K562 (cell line): ENCODE data around the gene FIBP. TPM values are rescaled to one million over a fixed set of nuclear protein-coding genes. Genes with fewer than 3 reads are reported as not detected.
A peak's percentile ranks its signal among the peaks of the same experiment; 100 is the strongest.

Experiments used
- AFF4 ChIP-seq: sonication (generic); formaldehyde crosslinking; IDR thresholded peaks from 2 replicates; pipeline ENCODE4 v1.8.0; 2023; ENCODE audit warnings: mild to moderate bottlenecking, missing genetic modification reagents
- ATF6 ChIP-seq: sonication (generic); formaldehyde crosslinking; IDR thresholded peaks from 2 replicates; pipeline ENCODE4 v1.4.0; 2020; ENCODE audit warnings: mild to moderate bottlenecking, missing genetic modification reagents
- ILK ChIP-seq: fragments of 450-650 bp; IDR thresholded peaks from 2 replicates; pipeline ENCODE4 v1.6.1; 2016; ENCODE audit warnings: missing genetic modification characterization, low read depth, mild to moderate bottlenecking, missing compliant biosample characterization, moderate library complexity, borderline replicate concordance
- JUNB ChIP-seq: fragments of 450-650 bp; formaldehyde crosslinking; conservative IDR thresholded peaks from 2 replicates; pipeline ENCODE4 v1.4.0; 2020; ENCODE audit warnings: mild to moderate bottlenecking
- PREB ChIP-seq: sonication (generic); formaldehyde crosslinking; IDR thresholded peaks from 2 replicates; pipeline ENCODE4 v1.8.1; 2023; ENCODE audit warnings: mild to moderate bottlenecking, missing genetic modification reagents
- SAP30 ChIP-seq: fragments of 200-600 bp; sonication (generic); IDR thresholded peaks from 2 replicates; pipeline ENCODE4 v1.6.1; 2012; ENCODE audit warnings: borderline replicate concordance, low read depth, mild to moderate bottlenecking, moderate library complexity, low read length, control low read depth, inconsistent platforms; ENCODE audit not compliant: insufficient read depth, poor library complexity, severe bottlenecking
- SMARCC2 ChIP-seq: fragments of 450-650 bp; IDR thresholded peaks from 2 replicates; pipeline ENCODE4 v1.6.1; 2017; ENCODE audit warnings: antibody characterized with exemption, moderate library complexity, mild to moderate bottlenecking, low read depth
- SPI1 ChIP-seq: IDR thresholded peaks from 2 replicates; pipeline ENCODE4 v1.6.1; 2011; ENCODE audit warnings: low read depth, low read length, control low read depth, borderline replicate concordance
- STAT6 ChIP-seq: sonication (generic); formaldehyde crosslinking; IDR thresholded peaks from 2 replicates; pipeline ENCODE4 v1.8.1; 2023; ENCODE audit warnings: mild to moderate bottlenecking, missing genetic modification reagents
- TAF1 ChIP-seq: IDR thresholded peaks from 2 replicates; pipeline ENCODE4 v1.6.1; 2011; ENCODE audit warnings: mild to moderate bottlenecking, low read length, moderate library complexity; ENCODE audit not compliant: insufficient read depth, control insufficient read depth, severe bottlenecking; ENCODE audit errors: extremely low read depth
- TCF7L2 ChIP-seq: fragments of 150-350 bp; IDR thresholded peaks from 2 replicates; pipeline ENCODE4 v1.6.1; 2016; ENCODE audit warnings: low read depth, mild to moderate bottlenecking, low read length, moderate library complexity
- ZNF449 ChIP-seq: fragments of 250-450 bp; sonication (Bioruptor Pico); IDR thresholded peaks from 2 replicates; pipeline ENCODE4 v1.8.0; 2022; ENCODE audit warnings: moderate library complexity, mild to moderate bottlenecking, inconsistent platforms
- polyA plus RNA-seq, 8 experiments: library from polyadenylated mRNA; depleted of rRNA in 4 of 8; stranded (reverse) in 5 of 8; unstranded in 3 of 8; fragments of >200 nt; fragmentation: Nextera tagmentation in 2 of 8; fragmentation: Illumina TruSeq in 1 of 8; extraction: Ambion mirVana in 2 of 8; extraction: Trizol in 1 of 8; gene quantifications; 2 replicates each; pipeline versions ENCODE4 v1.2.1 to v1.2.3, GENCODE V29; 2011 to 2014; ENCODE audit warnings: inconsistent platforms in 1 of 8, missing spikeins in 1 of 8
- total RNA-seq, 7 experiments: library from RNA; depleted of rRNA in 6 of 7; stranded (reverse); fragments of >200 nt in 6 of 7; fragmentation: Illumina TruSeq in 2 of 7; extraction: Trizol in 2 of 7; gene quantifications; 2 replicates each; pipeline versions ENCODE4 v1.2.1 to v1.2.3, GENCODE V29; 2011 to 2021; ENCODE audit warnings: low replicate concordance in 1 of 7

Gene FIBP
- total and polyA plus RNA-seq, 9 of the 15 experiments (the other 6 are each of a cell fraction or from before 2014, with no cell fraction given): 41.2 to 79.2 (median 48.6) TPM

GRCh38 chr11:65899356-65900124 lies 11.3 kb upstream of the FIBP start (continued):
- no peak for TF ChIP-seq ILK (tag)
- TF ChIP-seq AFF4 (CRISPR knock-in tag): peak; percentile 95
- TF ChIP-seq SAP30: peak; percentile 85
- peak; percentile 51; the same call in 1 of the 2 replicates for TF ChIP-seq JUNB
- peak; percentile 93 for TF ChIP-seq ATF6
- peak; percentile 4; the same call in 1 of the 2 replicates for TF ChIP-seq SPI1
- 0 out of 2 replicates have a peak, but pooled peaks have one; percentile 37 for TF ChIP-seq ZNF449 (CRISPR knock-in tag)
- TF ChIP-seq TCF7L2: no peak
- TF ChIP-seq STAT6 (CRISPR knock-in tag): 0 out of 2 replicates have a peak, but pooled peaks have one; percentile 61
- TF ChIP-seq SMARCC2: peak; percentile 45; the same call in 1 of the 2 replicates
- TF ChIP-seq PREB (CRISPR knock-in tag): peak; percentile 84; the same call in 1 of the 2 replicates
- peak; percentile 57 for TF ChIP-seq TAF1
